HS-5 (cell line): ENCODE results near the gene ZNF431.
A peak's percentile ranks its signal among the peaks of the same experiment; 100 is the strongest.
"Not testable (repeated sequence)": the region's sequence is repeated elsewhere in the genome, so short reads cannot be mapped to it uniquely, and the experiment has no call there.

Experiments
- DNase-seq: peaks from one replicate; pipeline ENCODE4 v3.0.0-alpha.2; 2012; ENCODE audit warnings: low read depth

ZNF431 gene

DNA sequence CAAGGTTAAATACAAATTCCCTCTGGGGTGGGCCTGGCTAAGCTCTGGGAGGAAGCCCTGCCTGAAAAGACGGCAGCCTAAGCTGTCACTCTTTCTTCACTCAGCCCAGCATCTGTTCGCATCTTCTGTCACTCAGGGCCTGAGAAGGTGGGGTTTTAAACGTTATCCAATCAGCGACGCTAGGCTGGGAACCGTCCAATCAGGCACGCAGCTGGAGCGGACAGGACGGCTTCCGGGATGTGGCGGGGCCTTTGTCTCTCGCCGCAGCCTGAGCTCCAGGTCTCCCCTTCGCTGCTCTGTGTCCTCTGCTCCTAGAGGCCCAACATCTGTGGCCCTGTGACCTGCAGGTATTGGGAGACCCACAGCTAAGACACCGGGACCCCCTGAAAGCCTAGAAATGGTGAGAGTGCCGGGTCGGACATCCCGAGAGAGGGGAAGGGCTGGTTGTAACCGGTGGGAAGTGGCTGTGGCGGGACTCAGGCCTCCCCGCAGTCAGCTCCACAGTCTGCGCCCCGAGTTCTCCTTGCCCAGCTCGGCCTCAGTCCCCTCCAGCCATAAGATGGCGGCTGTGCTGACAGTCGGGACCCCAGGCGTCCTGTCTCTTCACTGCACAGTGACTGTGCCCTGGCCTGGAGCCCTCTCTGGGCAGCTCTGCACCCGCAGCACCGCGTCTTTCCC is at the start of gene ZNF431:
TSS of gene ZNF431 (plus strand) at position 254 of the 678 bp plus-strand sequence. CDS start at position 398, 144 bp downstream.
- DNase-seq: peak; percentile 71

- DNase-seq: no peak
Observed at GRCh38 chr19:21092109-21092508, 49.7 kb upstream of the ZNF431 start.

GRCh38 chr19:21094347-21095025 is 47.4 kb upstream of the ZNF431 start:
- DNase-seq: no peak

DNA sequence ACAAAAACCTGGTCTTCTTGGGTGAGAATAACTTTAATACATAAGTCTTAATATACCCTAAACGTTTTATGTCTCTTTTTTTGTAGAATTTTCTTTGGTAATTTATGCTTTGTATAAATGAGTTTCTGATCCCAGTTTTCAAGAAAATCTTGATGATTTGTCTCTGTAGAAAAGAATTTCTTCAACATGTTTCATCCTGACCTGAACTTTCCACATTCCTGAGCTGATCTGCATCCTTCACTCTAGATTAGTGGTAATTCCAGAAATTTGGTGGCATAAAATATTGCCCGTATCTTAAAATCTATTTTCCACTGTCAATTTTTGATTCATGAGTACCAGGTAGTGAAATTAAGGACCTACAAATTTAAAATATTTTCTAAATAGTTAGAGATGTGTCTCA is 43.5 kb upstream of the ZNF431 start:
- DNase-seq: no peak

GRCh38 chr19:21101521-21102242 is 40.2 kb upstream of the ZNF431 start:
- no peak for DNase-seq

- no peak for DNase-seq
Observed at GRCh38 chr19:21109116-21109515, 32.7 kb upstream of the ZNF431 start.

- no peak for DNase-seq
Observed at GRCh38 chr19:21110183-21110582, 31.7 kb upstream of the ZNF431 start.

- DNase-seq: no peak
Observed at GRCh38 chr19:21115430-21115829, 26.4 kb upstream of the ZNF431 start.

DNA sequence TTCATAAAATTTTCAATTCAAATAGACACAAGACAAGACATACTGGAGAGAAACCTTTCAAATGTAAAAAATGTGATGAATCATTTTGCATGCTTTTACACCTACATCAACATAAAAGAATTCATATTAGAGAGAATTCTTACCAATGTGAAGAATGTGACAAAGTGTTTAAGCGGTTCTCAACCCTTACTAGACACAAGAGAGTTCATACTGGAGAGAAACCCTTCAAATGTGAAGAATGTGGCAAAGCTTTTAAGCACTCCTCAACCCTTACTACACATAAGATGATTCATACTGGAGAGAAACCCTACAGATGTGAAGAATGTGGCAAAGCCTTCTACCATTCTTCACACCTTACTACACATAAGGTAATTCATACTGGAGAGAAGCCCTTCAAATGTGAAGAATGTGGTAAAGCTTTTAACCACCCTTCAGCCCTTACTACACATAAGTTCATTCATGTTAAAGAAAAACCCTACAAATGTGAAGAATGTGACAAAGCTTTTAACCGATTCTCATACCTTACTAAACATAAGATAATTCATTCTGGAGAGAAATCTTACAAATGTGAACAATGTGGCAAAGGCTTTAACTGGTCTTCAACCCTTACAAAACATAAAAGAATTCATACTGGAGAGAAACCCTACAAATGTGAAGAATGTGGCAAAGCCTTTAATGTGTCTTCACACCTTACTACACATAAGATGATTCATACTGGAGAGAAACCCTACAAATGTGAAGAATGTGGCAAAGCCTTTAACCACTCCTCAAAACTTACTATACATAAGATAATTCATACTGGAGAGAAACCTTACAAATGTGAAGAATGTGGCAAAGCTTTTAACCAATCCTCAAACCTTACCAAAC is 24.6 kb upstream of the ZNF431 start:
- DNase-seq: peak; percentile 1

DNA sequence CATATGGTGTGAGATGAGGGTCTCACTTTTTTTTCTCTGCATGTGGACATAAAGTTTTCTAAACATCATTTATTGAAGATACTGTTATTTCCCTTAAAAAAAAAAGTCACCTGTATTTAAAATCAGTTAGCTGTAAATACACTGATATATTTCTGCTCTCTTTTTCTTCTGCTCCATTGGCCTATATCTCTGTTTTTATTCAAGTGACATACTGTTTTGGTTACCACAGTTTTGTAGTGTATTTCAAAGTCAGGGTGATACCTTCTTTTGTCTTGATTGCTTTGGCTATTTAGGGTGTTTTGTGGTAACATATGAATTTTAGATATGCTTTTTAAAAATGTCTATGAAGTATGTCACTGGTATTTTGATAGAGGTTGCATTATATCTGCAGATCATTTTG is 15.8 kb upstream of the ZNF431 start:
- no peak for DNase-seq

- no peak for DNase-seq
Observed at GRCh38 chr19:21127001-21127400, 14.8 kb upstream of the ZNF431 start.

DNA sequence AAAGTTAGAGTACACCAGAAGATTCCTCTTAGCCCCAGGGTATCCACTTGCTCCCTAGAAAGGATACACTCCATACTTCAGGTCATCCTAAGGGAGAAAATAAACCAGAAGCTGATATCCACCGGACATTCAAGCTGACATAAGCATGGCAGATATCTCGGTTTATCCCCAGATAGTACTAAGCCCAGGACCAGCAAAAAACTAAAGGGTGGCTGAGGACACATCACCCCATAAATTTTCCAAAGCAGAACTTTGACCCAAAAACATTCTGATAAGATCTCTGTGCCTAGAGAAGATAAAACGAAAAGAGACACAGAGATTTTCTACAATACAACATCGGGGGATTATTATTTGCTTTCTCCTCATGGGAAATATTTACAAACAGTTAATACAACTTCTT is 13.9 kb upstream of the ZNF431 start:
- no peak for DNase-seq

GRCh38 chr19:21128901-21129698 is 12.7 kb upstream of the ZNF431 start:
- DNase-seq: no peak

DNA sequence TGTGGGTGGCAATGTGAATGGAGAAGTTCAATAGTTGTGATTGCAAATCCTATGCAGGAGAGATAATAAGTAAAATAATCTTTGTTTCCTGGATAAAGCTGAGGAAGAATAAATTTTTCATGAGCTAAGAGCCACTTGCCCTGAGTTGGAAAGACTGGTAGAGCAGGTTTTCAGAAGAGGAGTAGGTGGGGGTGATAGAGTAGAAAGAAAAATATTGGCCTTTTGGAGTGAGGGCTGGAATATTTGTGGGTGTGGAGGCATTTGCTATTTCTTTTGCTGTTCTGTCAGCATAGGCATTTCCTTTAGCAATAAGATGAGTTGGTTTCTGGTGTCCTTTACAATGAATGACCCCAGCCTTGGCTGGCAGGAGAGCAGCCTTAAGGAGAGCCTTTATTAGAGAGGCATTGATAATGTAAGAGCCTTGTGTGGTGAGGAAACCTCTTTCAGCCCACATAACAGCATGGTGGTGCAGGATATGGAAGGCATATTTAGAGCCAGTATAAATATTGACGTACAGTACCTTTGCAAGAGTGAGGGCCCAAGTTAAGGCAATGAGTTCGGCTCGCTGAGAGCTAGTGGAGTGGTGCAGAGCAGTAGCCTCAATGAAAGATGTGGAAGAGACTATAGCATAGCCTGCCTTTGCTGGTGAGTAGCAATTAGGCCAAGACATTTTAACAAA is 11.6 kb upstream of the ZNF431 start:
- no peak for DNase-seq

GRCh38 chr19:21133633-21134032 is 8.2 kb upstream of the ZNF431 start:
- DNase-seq: no peak

DNA sequence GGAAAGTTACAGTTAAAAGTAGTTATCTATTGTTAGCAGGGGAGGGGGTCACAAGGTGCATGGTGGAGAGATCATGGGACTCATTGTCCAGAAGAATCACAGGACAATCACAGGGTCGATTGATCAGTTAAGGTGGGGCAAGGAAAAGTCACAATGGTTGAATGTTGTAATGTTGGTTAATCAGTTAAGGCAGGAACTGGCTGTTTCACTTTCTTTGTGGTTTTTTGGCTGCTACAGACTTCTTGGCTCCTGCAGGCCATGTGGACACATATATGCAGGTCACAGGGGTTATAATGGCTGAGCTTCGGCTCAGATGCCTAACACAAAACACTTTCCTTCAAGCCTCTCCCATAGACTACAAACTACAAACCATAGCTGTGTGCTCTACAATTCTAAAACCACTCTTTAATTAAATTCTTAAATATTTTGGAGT is 6.9 kb upstream of the ZNF431 start:
- DNase-seq: no peak

- no peak for DNase-seq
Observed at GRCh38 chr19:21135433-21135832, 6.4 kb upstream of the ZNF431 start.

DNA sequence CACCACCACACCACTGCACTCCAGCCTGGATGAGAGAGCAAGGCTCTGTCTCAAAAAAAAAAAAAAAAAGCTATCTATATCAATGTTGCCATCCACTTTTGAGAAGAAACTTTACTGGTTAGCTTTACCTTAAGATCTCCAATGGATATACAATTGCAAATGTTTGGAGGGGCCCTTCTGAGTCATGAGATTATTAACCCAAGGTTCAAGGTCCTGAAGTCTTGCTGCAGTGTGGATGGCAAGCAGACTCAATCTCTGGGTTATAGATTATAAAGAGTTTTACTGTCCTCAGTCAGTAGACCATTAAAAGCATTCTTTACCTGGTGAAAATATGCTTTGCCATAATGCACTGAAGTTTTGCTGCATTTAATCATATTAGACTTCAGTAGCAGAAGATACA is 3.7 kb upstream of the ZNF431 start:
- DNase-seq: no peak

DNA sequence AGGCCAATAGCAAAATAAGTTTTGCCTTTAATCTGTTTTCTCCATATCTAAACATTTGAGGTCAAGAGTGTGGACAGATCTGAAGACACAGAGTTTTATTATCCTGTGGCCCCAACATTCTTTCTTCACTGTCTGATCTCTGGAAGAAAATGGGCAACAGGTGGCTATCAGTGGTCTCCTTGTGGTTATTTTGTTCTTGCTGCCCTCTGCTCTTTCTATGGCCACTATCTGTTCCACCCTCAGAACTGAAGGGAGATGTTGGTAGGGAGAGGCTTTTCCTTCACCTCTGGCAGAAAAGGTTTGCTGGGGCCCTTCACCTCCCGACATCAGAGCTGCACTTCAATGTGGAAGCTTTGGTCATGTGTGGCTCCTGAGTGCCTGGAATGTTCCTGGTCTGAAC is 834 bp upstream of the ZNF431 start:
- not testable (repeated sequence) for DNase-seq

DNA sequence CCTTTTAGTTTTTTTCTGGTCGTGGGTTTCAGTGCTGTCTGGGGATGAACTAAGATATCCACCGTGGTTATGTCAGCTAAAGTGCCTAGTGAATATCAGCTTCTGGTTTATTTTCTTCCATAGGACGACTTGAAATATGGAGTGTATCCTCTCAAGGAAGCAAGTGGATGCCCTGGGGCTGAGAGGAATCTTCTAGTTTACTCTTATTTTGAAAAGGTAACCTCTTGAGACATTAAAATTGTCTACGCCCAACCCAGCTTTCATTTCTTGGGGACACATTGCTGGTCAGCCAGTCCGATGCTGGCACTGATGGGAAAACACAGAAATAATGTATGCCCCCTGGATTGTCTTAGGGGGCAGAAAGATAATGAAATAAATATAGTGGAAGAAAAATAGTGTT is 1.6 kb downstream of the ZNF431 start:
- DNase-seq: no peak

- DNase-seq: no peak
Observed at GRCh38 chr19:21143854-21144253, 2.0 kb downstream of the ZNF431 start.
